GM18508 (cell line): ENCODE results near the gene WDR18.
"Not testable (repeated sequence)": the region's sequence is repeated elsewhere in the genome, so short reads cannot be mapped to it uniquely, and the experiment has no call there.

Source experiments
- ATAC-seq: cut with Tn5 transposase; IDR thresholded peaks from one replicate; pipeline ENCODE4 v1.9.1; 2021; ENCODE audit warnings: moderate number of reproducible peaks; ENCODE audit not compliant: insufficient read depth, unreplicated experiment

Gene WDR18

DNA sequence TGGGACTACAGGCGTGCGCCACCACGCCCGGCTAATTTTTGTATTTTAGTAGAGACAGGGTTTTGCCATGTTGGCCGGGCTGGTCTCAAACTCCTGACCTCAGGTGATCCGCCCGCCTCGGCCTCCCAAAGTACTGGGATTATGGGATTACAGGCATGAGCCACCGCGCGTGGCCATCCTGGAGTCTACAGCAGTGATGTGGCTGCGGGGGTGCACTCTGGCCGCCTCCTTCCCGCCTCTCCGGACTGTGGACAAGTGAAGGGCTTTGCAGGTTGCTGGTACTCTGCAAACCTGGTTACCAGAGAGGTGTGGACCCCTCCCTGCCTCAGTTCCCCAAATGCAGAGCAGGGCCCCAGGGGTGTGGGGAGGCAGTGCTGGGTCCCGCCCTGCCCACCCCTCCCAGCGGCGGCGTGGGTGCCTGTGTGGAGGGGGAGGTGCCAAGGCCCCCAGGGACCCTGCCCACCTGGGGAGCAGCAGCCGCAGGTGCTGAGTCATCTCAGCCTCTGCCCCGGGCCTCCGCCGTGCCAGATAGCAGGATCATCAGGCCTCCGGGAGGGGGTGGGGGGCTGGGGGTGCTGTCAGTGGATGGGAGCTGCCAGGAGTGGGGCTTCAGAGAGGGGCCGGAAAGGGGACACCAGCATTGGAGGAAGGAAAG lies 35.2 kb upstream of the WDR18 start:
- ATAC-seq = no peak

DNA sequence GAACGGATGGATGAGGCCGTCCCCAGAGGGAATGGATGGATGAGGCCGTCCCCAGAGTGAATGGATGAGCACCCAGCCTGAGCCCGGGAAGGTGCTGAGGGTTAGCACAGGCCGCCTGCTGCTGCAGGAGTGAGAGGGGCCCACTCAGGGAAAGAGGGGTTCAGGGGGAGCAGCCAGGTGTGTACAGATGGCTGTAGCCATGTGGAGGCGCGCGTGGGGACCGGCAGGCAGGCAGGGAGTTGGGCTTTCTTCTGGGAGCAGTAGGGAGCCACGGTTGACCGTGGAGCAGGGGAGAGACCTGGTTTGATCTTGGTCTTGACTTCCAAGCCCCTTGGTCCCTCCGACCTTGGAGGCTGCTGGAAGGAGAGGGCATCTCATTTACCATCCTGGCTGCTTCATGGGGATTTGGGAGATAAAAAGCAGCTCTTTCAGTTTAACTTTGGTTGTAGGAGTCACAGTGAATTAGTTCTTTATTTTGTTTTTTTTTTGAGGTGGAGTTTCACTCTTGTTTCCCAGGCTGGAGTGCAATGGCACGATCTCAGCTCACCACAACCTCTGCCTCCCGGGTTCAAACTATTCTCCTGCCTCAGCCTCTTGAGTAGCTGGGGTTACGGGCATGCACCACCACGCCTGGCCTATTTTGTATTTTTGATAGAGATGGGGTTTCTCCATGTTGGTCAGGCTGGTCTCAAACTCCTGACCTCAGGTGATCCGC lies 33.6 kb upstream of the WDR18 start:
- no peak for ATAC-seq

DNA sequence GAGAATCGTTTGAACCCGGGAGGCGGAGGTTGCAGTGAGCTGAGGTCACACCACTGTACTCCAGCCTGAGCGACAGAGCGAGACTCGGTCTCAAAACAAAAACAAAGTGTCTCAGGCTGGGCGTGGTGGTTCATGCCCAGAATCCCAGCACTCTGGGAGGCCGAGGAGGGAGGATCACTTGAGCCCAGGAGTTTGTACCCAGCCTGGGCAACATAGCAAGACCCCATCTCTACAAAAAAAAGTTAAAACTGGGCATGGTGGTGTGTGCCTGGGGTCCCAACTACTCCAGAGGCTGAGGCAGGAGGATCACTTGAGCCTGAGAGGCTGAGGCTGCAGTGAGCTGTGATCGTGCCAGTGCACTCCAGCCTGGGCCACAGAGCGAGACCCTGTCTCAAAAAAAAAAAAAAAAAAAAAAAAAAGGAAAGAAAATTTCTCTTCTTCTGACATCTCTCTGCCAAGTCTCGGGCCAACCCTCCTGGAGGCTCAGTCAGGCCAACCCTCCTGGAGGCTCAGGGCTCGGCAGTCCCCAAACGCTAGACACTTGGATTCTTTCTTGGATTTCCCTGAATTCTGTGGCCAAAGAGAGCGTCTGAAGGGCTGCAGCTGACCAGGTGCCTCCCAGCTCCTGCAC lies 32.0 kb upstream of the WDR18 start:
- ATAC-seq = no peak

DNA sequence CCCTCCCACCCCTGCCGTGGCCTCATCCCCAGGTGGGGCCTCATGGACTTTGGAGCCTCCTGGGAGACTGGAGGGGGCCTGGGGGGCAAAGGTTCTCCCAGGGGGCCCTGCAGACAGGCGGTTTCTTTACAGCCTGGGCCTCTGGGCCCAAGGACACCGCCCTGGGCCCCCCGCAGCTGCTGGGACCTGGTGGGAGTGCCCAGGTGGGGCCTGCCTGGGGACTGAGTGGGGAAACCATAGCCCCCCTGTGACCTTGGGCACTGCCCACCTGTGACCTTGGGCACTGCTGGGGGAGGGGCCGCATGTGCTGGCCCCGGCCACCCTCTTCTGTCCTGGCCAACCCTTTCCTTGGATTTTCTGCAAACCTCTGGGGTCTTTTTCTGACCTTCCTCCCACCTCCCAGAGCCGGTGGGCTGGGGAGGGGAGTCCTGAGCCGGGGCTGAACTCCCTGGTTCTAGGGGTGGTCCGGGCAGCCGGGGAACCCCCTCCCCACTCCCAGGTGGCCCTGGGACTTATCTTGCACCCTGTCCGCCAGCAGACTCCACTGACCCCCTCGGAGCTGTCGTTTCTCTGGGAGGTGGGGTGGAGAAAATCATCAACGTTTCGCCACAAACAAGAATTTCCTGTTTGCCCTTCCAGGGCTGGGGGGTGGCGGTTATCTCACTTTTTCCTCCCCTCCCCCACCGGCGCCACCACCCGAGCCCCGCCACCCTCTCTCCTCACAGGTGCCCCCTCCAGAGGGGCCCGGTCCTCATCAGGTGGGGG lies 31.3 kb upstream of the WDR18 start:
- ATAC-seq = no peak

DNA sequence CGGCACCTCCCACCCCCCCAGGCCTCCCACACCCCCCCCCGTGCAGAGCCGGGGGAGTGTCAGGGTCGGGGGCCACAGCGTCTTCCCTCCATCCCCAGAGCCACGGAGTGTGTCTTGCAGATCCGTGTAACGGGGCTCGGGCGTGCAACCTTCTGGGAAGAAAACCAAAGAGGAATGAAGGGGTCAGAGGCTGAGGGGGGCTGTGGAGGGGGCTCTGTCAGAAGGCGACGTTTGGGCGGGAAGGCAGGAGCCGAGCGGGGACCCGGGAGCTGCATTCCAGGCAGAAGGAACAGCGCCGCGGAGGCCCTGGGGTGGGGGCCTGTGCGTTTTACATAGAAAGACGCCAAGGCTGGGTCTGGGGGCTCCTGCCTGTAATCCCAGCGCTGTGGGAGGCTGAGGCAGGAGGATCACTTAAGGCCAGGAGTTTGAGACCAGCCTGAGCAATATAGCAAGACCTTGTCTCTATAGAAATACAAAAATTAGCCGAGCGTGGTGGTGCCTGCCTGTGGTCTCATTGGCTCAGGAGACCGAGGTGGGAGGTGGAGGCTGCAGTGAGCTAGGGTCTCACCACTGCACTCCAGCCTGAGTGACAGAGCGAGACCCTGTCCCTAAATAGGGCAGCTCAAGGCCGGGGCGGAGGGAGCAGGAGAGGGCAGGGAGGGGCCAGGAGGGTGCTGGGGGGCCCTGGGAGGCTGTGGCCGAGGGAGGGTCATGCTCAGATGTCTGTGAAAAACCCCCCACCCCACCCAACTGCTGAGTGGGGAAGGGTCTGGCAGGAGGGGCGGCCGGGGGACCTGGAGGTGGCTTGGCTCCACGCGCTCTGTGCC lies 30.5 kb upstream of the WDR18 start:
- no peak for ATAC-seq

DNA sequence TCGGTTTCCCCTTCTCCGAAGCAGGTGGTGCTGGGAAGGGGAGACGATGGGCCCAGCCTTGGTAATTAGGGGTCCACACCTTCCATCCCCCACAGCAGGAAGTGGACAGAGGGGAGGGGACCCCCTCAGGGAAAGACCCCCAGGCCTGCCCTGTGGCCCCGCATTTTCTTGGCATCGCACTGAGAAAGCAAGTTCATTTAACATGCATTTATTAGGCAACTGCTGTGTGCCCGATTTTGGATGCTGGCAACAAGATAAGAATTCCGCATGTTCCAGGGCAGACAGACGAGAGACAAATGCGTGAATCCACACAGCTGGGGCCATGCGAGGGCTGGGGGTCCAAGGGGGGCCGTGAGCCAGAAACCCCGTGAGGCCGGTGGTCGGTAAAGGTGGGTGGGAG lies 29.9 kb upstream of the WDR18 start:
- ATAC-seq = no peak

DNA sequence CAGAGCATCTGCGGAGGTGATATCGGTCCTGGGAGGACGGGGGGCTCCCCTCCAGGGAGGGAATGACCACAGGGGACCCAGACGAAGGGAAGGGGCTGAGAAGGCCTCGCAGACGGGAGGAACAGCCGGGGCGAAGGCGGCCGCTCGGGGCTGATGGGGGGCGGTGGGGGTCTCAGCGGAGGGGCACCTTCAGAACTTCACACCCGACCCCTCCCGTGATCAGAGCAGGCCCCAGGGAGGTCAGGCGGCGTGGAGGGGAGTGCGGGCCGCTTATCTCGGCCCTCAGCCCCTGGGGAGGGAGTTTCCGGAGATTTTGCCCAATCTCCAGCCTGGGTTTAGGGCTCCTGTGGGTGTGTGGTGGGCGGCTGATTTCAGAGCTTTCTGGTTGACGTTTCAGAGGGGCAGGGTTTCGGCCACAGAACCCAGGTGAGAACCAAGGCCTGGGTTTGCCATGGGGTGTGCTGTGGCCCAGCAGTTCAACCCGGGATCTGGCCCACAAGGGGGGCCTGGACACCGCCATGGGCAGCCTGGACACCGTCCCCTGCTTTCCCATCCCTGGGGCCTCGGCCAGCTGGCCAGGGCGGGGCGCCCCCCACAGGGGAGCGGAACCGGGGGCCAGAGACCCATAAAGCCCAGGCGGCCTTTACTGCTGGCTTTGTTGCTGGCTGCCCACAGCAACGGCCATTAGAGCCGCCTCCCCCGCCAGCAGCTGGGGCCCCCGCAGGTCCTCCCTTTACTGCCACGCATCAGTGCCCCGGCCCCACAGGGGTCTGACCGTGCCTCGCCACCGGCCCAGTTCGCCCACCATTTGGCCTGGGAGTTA lies 29.3 kb upstream of the WDR18 start:
- no peak for ATAC-seq

DNA sequence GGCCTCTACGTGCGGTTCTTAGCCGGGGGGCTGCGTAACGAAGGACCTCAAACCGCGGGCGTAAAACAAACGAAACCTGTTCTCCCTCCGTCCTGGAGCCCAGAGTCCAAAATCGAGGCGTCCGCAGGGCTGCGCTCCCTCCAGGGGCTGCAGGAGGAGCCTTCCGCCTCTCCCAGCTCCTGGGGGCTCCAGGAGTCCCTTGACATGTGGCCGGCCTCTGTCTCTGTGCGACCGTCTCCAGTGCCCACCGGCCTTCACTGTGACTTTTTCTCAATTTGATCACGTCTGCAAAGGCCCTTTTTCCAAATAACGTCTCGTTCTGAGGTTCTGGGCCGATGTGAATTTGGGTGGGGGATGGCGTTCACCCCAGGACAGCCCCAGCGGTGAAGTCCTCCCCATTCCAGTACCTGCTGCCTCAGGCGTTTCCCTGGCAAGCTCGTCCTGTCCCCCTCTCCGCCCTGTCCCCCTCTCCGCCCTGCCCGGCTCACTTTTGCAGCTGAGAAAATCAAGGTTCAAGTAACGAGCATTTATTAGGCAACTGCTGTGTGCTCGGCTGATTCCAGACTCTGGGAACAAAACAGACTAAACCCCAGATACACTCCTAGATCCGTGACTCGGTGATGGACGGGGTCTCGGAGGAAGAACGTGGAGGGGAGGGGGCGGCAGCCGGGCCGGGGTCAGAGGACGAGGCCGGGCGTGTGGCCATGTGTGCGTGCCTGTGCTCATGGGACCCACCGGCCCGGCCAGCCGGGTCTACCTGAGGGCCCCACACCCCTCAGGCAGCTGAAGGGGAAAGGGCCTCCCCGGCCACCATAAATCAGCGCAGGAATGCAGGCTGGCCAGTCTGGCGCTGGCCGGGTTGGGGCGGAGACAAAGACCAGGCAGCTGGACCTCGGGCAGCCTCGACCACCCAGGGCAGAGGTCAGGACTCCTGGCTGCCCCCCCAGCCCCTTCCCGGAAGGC lies 28.1 kb upstream of the WDR18 start:
- ATAC-seq = no peak

DNA sequence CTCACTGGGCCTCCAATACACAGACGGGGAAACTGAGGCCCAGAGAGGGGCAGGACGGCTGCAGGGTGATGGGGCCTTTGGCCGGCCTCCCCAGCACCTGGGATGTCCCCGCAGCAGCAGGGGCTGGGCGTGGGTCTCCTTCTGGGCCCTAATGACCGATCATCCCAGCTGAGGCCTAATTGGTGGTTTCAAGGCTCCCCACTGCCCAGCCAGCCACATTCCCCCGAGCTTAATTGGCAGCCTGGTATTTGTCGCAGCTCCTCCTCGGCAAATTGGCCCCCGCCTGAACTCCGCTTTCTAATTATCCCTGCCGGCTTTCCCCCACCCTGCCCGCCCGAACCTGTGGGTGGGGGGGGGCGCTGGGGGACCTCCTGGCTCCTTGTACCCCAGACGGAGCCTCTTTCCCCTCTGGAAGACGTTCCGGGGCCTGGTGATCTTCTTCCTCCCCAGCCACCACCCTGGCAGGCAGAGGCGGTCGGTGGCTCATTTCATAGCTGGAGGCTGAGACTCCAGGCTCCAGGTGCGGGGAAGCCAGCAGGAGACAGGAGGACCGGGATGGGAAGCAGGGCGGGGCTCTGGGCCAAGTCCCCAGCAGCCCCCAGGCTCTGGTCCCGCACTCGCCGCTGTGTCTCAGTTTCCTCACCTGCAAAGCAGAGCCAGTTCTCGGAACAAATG lies 27.2 kb upstream of the WDR18 start:
- ATAC-seq = no peak

DNA sequence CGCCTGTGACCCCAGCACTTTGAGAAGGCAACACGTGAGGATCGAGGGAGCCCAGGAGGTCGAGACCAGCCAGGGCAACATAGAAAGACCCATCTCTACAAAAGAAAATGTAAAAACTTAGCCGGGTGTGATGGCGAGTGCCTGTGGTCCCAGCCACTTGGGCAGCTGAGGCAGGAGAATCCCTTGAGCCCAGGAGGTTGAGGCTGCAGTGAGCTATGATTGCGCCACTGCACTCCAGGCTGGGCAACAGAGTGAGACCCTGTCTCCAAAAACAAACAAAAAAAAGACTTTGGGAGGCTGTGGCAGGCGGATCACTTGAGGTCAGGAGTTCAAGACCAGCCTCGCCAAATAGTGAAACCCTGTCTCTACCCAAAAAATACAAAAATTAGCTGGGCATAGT lies 26.6 kb upstream of the WDR18 start:
- not testable (repeated sequence) for ATAC-seq

DNA sequence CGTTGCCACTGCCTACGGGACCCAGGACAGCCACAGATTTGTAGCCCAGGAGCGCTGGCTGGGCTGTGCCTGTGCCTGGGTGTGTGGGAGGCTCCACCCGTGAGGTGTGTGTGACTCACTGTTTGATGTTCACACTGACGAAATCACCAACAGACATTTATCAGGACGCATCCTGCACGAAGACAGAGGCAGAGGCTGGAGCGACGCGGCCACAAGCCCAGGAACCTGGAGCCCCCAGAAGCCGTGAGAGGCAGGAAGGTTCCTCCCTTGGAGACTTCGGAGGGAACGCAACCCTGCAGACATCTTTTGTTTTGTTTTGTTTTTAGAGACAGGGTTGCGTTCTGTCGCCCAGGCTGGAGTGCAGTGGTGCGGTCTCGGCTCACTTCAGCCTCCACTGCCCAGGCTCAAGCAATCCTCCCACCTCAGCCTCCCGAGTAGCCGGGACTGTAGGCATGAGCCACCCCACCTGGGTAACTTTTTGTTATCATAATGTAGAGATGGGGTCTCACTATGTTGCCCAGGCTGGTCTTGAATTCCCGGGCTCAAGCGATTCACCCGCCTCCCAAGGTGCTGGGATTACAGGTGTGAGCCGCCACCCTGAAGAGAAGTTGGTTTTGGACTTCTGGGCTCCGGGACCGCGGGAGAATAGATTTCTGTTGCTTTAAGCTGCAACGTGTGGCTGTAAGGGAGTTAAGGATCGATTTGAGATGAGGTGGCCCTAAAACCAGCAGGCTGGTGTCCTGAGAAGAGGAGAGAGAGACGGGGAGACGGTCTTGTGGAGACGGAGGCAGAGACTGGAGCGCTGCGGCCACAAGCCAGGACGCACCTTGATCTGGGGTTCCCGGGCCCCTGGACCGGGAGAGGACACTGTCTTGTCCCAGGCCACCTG lies 24.9 kb upstream of the WDR18 start:
- ATAC-seq = no peak

DNA sequence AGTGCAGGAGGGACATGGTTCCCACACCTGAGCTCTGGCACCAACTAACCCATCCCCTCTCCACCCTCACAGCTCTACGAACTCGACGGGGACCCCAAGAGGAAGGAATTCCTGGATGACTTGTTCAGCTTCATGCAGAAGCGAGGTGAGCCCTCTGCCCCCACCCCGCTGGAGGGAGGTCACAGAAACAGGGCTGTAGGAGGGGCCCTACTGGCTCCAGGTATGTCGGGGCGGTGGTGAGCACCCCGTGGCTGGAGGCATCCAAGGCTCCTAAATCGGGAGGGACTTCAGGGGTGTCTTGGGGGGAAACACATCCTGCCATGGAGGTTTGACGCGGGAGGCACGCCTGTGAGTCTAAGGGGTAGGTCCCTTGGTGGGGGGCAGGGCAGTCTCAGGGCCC lies 24.1 kb upstream of the WDR18 start:
- no peak for ATAC-seq

DNA sequence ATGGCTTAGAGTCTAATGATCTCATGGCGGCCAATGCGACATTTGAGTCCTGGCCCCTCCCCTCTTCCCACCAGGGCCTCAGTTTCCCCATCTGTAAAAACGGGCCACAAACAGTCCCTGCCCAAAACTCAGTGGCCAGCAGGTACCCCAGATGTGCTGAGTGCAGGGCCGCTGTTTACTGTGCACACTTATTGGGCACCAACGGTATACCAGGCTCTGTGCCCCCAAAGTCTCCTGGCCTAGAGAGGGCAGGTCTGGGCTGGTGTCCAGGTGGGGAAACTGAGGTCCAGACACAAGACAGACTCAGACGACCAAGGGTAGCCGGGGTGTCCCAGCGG lies 23.6 kb upstream of the WDR18 start:
- ATAC-seq = no peak

DNA sequence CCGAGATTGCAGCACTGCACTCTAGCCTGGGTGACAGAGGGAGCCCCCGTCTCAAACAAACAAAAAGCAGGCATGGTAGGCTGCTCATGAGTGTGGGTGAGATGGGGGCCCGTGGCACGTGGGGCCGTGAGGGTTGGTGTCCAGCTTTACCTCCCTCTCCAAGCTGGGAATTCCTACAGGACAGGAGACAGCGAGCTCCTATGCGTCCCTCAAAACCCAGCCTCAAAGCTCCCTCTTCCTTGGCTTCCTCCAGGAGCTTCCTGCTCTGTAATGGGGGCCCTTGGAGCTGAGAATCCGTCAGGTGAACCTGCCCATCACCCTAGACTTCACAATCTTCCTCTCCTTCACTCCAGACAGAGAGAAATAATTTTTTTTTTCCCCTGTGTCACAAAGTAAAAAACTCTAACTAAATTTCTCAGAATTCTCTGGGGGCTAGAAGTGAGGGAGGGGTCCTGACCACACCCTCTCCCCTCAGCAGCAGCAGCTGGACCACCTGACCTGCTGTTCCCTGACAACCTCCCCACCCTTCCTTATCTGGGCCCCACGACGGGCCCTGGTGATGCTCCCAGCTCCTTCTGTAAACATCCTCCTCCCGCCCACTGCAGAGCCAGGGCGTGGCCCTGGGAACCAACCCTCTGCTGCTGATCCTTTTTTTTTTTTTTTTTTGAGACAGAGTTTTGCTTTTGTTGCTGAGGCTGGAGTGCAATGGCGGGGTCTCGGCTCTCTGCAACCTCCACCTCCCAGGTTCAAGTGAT lies 22.1 kb upstream of the WDR18 start:
- ATAC-seq = no peak

DNA sequence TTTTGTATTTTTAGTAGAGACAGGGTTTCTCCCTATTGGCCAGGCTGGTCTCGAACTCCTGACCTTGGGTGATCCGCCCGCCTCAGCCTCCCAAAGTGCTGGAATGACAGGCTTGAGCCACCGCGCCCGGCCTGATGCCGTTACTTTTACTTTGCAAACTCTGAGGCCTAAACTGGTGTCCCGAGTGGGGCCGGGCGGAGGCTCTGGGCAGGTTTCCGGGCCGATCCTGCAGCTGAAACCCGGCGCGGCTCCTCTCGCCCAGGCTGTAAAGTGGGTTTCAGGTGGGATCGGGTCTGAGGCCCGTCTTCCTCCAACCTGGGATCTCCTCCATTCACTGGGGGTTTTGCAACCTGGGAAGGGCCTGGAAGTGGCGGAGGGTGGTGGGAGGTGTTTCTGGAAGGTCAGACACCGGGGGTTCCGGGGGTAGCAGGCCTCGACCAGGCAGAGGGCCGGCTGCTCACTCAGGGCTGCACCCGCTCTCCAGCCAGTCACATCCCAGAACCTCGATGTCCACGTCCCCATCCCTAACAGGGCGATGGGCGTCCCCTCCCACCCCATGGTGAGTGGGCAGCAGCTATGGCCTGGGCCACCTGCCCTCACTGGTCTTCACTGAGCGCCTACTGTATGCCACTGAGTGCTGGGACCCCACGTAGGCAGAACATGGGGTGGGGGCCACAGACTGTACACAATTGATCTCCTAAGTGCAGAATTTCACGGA lies 21.3 kb upstream of the WDR18 start:
- no peak for ATAC-seq
